IMR-90 (cell line): Measurements from ENCODE around the gene NTRK2. TPM values are rescaled to one million over a fixed set of nuclear protein-coding genes. Genes with fewer than 3 reads are reported as not detected.

ENCODE experiments used
- ATAC-seq: fragments of 200-7000 bp; cut with Tn5 transposase; 2 replicates; pipeline ENCODE4 v1.9.1; 2020; ENCODE audit warnings: low read depth, mild to moderate bottlenecking, moderate library complexity
- BruUV-seq: library from RNA; stranded (reverse); fragments of 400-500 nt; replicated peaks from 2 replicates; lab custom pipeline; 2021; lab: Mats Ljungman, UMichigan
- CTCF ChIA-PET: fragments of 300-600 bp; formaldehyde crosslinking; extraction: SDS; loops from one replicate; lab custom pipeline; 2021; ENCODE audit warnings: antibody characterized with exemption; lab: Yijun Ruan, JAX
- POLR2A ChIA-PET: fragments of 300-600 bp; sonication (Branson Sonifier 250); formaldehyde crosslinking; loops from one replicate; lab custom pipeline; 2022; ENCODE audit warnings: antibody characterized with exemption; ENCODE audit not compliant: unreplicated experiment; lab: Charles Lee
- DNase-seq: peaks from one replicate; pipeline ENCODE4 v3.0.0; 2013
- H2AFZ ChIP-seq: replicated peaks from 2 replicates; pipeline ENCODE3; 2013; ENCODE audit warnings: low read length, mild to moderate bottlenecking; ENCODE audit not compliant: poor library complexity
- H2AK5ac ChIP-seq: 2 replicates; pipeline ENCODE4 v1.6.1; 2013; ENCODE audit warnings: low read depth, low read length, inconsistent platforms
- H2AK9ac ChIP-seq: replicated peaks from 2 replicates; pipeline ENCODE3; 2013; ENCODE audit warnings: mild to moderate bottlenecking, low read depth, low read length, moderate library complexity; ENCODE audit not compliant: poor library complexity
- H2BK120ac ChIP-seq: 2 replicates; pipeline ENCODE4 v1.6.1; 2013; ENCODE audit warnings: low read depth, low read length, inconsistent platforms
- H2BK15ac ChIP-seq: 3 replicates; pipeline ENCODE4 v1.6.1; 2013; ENCODE audit warnings: low read depth, low read length, inconsistent platforms
- H2BK20ac ChIP-seq: 2 replicates; pipeline ENCODE4 v1.6.1; 2013; ENCODE audit warnings: low read depth, mild to moderate bottlenecking, inconsistent platforms, low read length, moderate library complexity
- H2BK5ac ChIP-seq: 2 replicates; pipeline ENCODE4 v1.6.1; 2013; ENCODE audit warnings: mild to moderate bottlenecking, low read depth, low read length, inconsistent platforms; ENCODE audit not compliant: poor library complexity, severe bottlenecking
- H3K14ac ChIP-seq: replicated peaks from 2 replicates; pipeline ENCODE4 v1.6.1; 2013; ENCODE audit warnings: low read depth, low read length, inconsistent platforms
- H3K18ac ChIP-seq: 2 replicates; pipeline ENCODE4 v1.6.1; 2013; ENCODE audit warnings: low read depth, low read length, control low read depth
- H3K23ac ChIP-seq: 2 replicates; pipeline ENCODE4 v1.6.1; 2013; ENCODE audit warnings: low read depth, low read length, inconsistent platforms
- H3K27ac ChIP-seq: 2 replicates; pipeline ENCODE4 v1.5.1; 2013; ENCODE audit warnings: mild to moderate bottlenecking, control low read depth, low read length; ENCODE audit not compliant: insufficient read depth
- H3K27me3 ChIP-seq: 2 replicates; pipeline ENCODE4 v1.6.1; 2013; ENCODE audit warnings: low read length; ENCODE audit not compliant: control insufficient read depth, insufficient read depth
- H3K36me3 ChIP-seq: 2 replicates; pipeline ENCODE4 v1.6.1; 2013; ENCODE audit warnings: low read length, mixed read lengths; ENCODE audit not compliant: control insufficient read depth, insufficient read depth
- H3K4ac ChIP-seq: 2 replicates; pipeline ENCODE4 v1.6.1; 2013; ENCODE audit warnings: low read depth, low read length, inconsistent platforms
- H3K4me1 ChIP-seq: 2 replicates; pipeline ENCODE4 v1.6.1; 2013; ENCODE audit warnings: low read length, mixed read lengths; ENCODE audit not compliant: control insufficient read depth, insufficient read depth
- H3K4me2 ChIP-seq: 2 replicates; pipeline ENCODE4 v1.6.1; 2013; ENCODE audit warnings: low read depth, mild to moderate bottlenecking, control low read depth, low read length, moderate library complexity
- H3K4me3 ChIP-seq: 2 replicates; pipeline ENCODE4 v1.5.1; 2013; ENCODE audit warnings: low read depth, mild to moderate bottlenecking, control low read depth, low read length, moderate library complexity; ENCODE audit not compliant: insufficient read depth
- H3K56ac ChIP-seq: 2 replicates; pipeline ENCODE4 v1.6.1; 2013; ENCODE audit warnings: low read length, inconsistent platforms; ENCODE audit not compliant: insufficient read depth; ENCODE audit errors: extremely low read depth
- H3K79me1 ChIP-seq, 2 experiments: 2 replicates each; pipeline ENCODE4 v1.6.1; 2013; ENCODE audit warnings: low read length in 2 of 2, inconsistent platforms in 1 of 2, low read depth in 1 of 2
- H3K9ac ChIP-seq: 2 replicates; pipeline ENCODE4 v1.6.1; 2013; ENCODE audit warnings: low read depth, low read length, control low read depth
- H3K9me1 ChIP-seq: 2 replicates; pipeline ENCODE4 v1.6.1; 2013; ENCODE audit warnings: low read length, inconsistent platforms; ENCODE audit not compliant: insufficient read depth
- H3K9me3 ChIP-seq: 2 replicates; pipeline ENCODE4 v1.6.1; 2013; ENCODE audit warnings: low read length; ENCODE audit not compliant: control insufficient read depth, insufficient read depth
- H4K20me1 ChIP-seq: 2 replicates; pipeline ENCODE4 v1.6.1; 2013; ENCODE audit warnings: low read length, inconsistent platforms; ENCODE audit not compliant: insufficient read depth
- H4K5ac ChIP-seq: 2 replicates; pipeline ENCODE4 v1.6.1; 2013; ENCODE audit warnings: mild to moderate bottlenecking, low read depth, low read length, control low read depth
- H4K8ac ChIP-seq, 2 experiments: 2 replicates each; pipeline ENCODE4 v1.6.1; 2013; ENCODE audit warnings: low read depth in 2 of 2, low read length in 2 of 2, control low read depth in 1 of 2, inconsistent platforms in 1 of 2
- H4K91ac ChIP-seq: 2 replicates; pipeline ENCODE4 v1.6.1; 2013; ENCODE audit warnings: low read depth, low read length, inconsistent platforms; ENCODE audit not compliant: insufficient read depth
- CEBPB ChIP-seq: IDR thresholded peaks from 2 replicates; pipeline ENCODE4 v1.6.1; 2012; ENCODE audit warnings: low read depth, low read length, improper control_type of control experiment
- RAD21 ChIP-seq: IDR thresholded peaks from 2 replicates; pipeline ENCODE4 v1.6.1; 2012; ENCODE audit warnings: low read length, improper control_type of control experiment
- RCOR1 ChIP-seq: IDR thresholded peaks from 2 replicates; pipeline ENCODE4 v1.6.1; 2012; ENCODE audit warnings: mild to moderate bottlenecking, low read length, improper control_type of control experiment; ENCODE audit not compliant: insufficient replicate concordance
- WGBS, 2 experiments: methylation state at CpG; one replicate each; pipeline versions ENCODE4 v1.1.5 to v1.1.7; 2013; ENCODE audit warnings: missing lambda C conversion rate in 2 of 2; ENCODE audit not compliant: insufficient read length in 1 of 2; ENCODE audit errors: extremely low coverage in 2 of 2; 5-methylcytosine and 5-hydroxymethylcytosine counted together
- dilution Hi-C: fragments of 300-500 bp; cut with HindIII; formaldehyde crosslinking; loops from one replicate; pipeline ENCODE4 v1.14.3; 2018; ENCODE audit warnings: low sequenced_read_pairs; ENCODE audit not compliant: unreplicated experiment
- in situ Hi-C: fragments of 300-500 bp; cut with MboI; formaldehyde crosslinking; loops from 3 replicates; pipeline ENCODE4 v1.14.3; 2019; ENCODE audit warnings: low sequenced_read_pairs, inconsistent platforms, mixed read lengths
- intact Hi-C: fragments of 100-400 bp; cut with micrococcal nuclease; formaldehyde crosslinking; loops from 2 replicates; pipeline ENCODE4 v1.10.0; 2022
- polyA plus RNA-seq, 3 experiments: library from polyadenylated mRNA; depleted of rRNA; stranded (reverse); fragments of >200 nt; gene quantifications; 2 replicates each; pipeline ENCODE4 v1.2.3, GENCODE V29; 2012; ENCODE audit warnings: low replicate concordance in 1 of 3
- total RNA-seq: library from RNA; depleted of rRNA; stranded (reverse); fragments of >200 nt; gene quantifications from 2 replicates; pipeline ENCODE4 v1.2.3, GENCODE V29; 2012
- TF ChIP-seq, protein P1 (sequence below): fragments of 150-350 bp; IDR thresholded peaks from 2 replicates; pipeline ENCODE4 v1.6.1; 2017; ENCODE audit warnings: mild to moderate bottlenecking, antibody characterized with exemption, low read length, low read depth

The NTRK2 gene
- total and polyA plus RNA-seq, 2 of the 4 experiments (the other 2 are of a cell fraction): under 0.01 to 0.02 TPM

GRCh38 chr9:84821431-84821830, 151.9 kb downstream of the NTRK2 start:
- H2BK15ac ChIP-seq: no peak overlapping the region
- H3K14ac ChIP-seq: no peak overlapping the region
- H3K9me1 ChIP-seq: no peaks in the 10 kb centered on the region
- no peaks in the 10 kb centered on the region for H4K20me1 ChIP-seq
- dilution Hi-C loops: no loop called here
- no peak overlapping the region for H2AK5ac ChIP-seq
- intact Hi-C loops: no loop called here
- no peak overlapping the region for H2BK20ac ChIP-seq
- ATAC-seq: no peak
- no peak overlapping the region for H4K91ac ChIP-seq
- ChIA-PET CTCF (no interaction called here), POLR2A (no interaction called here)
- no TSS peak for BruUV-seq
- H3K36me3 ChIP-seq: no peaks in the 10 kb centered on the region
- no peak overlapping the region for H4K5ac ChIP-seq
- no peaks in the 10 kb centered on the region for H3K4me1 ChIP-seq
- no peak overlapping the region for H4K8ac ChIP-seq
- no peak overlapping the region for H2BK120ac ChIP-seq
- H3K27me3 ChIP-seq: no peaks in the 10 kb centered on the region
- DNase-seq: no peak
- H3K9ac ChIP-seq: no peak overlapping the region
- no peaks in the 10 kb centered on the region for H3K79me1 ChIP-seq
- no peak overlapping the region for H3K27ac ChIP-seq
- H2AK9ac ChIP-seq: no peak overlapping the region
- no peak overlapping the region for H3K18ac ChIP-seq
- no peak overlapping the region for H3K4me2 ChIP-seq
- TF ChIP-seq RAD21 (no peak), CEBPB (no peak), RCOR1 (no peak)
- TF ChIP-seq, protein P1, sequence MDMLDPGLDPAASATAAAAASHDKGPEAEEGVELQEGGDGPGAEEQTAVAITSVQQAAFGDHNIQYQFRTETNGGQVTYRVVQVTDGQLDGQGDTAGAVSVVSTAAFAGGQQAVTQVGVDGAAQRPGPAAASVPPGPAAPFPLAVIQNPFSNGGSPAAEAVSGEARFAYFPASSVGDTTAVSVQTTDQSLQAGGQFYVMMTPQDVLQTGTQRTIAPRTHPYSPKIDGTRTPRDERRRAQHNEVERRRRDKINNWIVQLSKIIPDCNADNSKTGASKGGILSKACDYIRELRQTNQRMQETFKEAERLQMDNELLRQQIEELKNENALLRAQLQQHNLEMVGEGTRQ: no peak
- no peak overlapping the region for H2BK5ac ChIP-seq
- no peak overlapping the region for H2AFZ ChIP-seq
- H3K4me3 ChIP-seq: no peak overlapping the region
- peaks cover 13% of the 10 kb centered on the region for H3K9me3 ChIP-seq
- no peak overlapping the region for H3K4ac ChIP-seq
- no CpG with 5 or more reads among the region's 1 CpG for WGBS, 2 experiments
- H3K56ac ChIP-seq: no peak overlapping the region
- H3K23ac ChIP-seq: no peak overlapping the region
- in situ Hi-C loops: no loop called here
